T-helper 1 cell (primary cell): ENCODE measurements around the gene ZDHHC12.

Source experiments
- DNase-seq, 5 donors: peaks; one replicate each; pipeline ENCODE4 v3.0.0-alpha.2; 2012 to 2020
- total RNA-seq, 4 donors: gene quantifications; one replicate each; lab custom pipeline; 2026; lab: John Stamatoyannopoulos, UW

Gene ZDHHC12, protein sequence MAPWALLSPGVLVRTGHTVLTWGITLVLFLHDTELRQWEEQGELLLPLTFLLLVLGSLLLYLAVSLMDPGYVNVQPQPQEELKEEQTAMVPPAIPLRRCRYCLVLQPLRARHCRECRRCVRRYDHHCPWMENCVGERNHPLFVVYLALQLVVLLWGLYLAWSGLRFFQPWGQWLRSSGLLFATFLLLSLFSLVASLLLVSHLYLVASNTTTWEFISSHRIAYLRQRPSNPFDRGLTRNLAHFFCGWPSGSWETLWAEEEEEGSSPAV
- 6.7 to 13.8 (median 10.3) reads per million in 4 donors for total RNA-seq

DNA sequence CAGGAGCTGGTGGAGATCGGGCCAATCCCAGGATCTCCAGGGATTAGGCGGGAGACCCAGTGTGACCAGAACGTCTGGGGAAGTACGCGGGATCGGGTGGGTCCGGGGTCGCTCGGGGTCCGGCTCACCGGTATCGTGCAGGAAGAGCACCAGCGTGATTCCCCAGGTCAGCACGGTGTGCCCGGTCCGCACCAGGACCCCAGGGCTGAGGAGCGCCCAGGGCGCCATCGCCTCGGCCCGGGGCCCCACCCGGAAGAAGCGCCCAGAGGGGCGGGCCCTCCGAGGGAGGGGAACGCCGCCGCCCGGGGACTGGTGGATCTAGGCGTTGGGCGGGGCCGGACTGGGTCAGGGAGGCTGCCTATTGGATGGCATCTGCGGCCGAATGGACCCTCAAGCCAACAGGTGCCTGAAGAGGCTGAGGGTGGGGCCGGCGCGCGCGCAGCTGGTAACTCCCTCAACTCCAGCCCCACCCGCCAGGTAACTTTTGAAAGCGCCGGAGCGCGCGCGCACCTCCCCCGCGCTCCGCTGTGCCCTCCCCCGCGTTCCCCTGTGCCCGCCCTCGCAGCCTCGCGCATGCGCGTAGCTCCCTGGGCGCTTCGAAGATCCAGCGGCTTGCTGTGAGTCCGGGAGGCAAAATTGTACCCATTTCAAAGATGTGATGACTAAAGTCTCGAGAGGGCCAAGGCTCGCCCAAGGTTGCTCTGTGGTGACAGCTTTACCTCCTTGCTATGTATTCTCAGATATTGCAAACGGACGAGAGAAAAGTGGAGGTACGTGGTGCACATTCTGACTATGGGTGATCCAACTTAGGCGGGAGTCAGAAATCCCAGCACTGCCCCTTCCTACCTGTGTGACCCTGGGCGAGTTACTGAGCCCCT is at the start of gene ZDHHC12:
Gene ZDHHC12 (minus strand): TSS at position 262 of the 878 bp plus-strand sequence. CDS start 34 bp downstream, at position 228.
- peak; percentile 99 to 100 (median 100) for DNase-seq

DNA sequence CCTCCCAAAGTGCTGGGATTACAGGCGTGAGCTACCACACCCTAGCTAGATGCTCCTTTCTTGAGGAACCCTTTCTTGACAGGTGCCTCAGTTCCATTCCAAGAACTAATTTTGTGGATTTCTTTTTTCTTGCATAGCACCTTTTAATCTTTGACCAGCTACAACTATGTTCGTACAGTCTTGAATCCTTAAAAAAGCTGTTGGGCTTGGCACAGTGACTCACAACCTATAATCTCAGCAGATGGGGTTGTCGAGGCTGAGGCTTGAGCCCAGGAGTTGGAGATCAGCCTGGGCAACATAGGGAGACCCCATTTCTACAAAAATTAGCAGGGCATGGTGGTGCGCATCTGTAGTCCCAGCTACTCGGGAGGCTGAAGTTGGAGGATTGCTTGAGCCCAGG is 49.1 kb upstream of the ZDHHC12 start:
- no peak for DNase-seq

DNA sequence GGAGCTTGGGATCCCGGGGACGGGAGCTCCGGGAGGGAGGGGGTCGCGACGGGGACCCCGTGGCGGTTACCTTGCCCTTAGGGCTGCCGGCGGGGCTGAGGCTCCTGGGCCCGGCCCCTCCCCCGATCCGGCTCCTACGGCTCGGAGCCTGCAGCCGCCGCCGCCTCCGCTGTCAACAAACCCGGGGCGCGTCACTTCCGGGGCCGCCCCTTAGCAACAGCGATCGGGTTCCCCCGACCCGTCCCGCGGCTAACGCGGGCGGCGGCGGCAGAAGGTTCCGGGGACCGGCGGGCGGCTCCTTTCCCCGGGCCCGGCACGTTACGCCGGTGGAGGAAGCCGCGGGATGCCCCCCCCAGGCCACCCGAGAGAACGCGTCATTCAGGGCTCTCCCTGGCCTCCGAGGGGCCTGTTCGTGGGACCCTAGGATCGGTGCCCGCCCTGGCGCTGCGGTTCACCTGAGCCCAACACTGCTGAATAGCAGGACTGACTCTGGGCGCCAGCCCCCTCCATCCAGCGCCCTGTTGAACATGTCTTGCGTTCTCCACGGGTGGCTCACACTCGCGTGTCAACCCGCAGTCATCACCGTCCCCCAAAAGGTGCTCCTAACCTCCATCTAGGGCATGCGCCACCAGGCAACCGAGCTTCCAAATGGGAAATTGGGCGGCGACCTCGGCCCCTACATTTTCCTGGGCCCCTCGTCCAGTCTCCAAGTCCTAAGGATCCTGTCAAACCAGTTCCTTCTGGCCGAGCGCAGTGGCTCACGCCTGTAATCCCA is 48.0 kb upstream of the ZDHHC12 start, which contains the start of gene ZER1:
Gene ZER1 (minus strand): TSS at position 183 of the 775 bp plus-strand sequence. CDS start 16,362 bp downstream, outside the sequence.
- DNase-seq = peak; percentile 81 to 93 (median 91)

DNA sequence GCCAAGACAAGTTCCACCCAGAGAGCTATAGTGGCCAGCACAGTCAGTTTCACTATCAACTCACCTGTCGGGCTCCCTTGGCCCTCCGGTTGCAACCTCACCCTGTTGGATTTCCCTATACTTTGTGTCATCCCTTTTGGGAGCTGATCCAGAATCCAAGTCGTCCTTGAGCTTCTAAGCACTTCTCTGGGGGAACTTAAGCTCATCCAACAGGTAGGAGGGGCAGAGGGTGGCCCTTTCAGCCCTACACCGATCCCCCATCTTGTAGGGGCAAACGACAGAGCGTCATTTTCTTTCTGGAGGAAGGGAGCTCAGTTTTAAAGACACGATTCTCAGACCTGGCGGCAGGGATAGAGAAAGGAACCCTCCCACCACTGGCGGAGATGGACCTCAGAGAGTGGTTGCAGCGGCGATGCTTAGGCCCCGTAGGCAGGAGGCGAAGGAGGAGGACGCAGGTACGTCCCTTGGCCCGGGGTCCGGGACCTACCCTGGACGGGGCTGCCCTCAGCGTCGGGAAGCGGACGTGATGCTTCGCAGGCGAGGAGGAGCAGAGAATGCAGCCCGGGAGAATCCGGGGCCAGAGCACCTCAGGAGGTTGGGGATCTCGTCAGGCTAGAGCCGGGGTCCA is 47.3 kb upstream of the ZDHHC12 start:
- no peak for DNase-seq

DNA sequence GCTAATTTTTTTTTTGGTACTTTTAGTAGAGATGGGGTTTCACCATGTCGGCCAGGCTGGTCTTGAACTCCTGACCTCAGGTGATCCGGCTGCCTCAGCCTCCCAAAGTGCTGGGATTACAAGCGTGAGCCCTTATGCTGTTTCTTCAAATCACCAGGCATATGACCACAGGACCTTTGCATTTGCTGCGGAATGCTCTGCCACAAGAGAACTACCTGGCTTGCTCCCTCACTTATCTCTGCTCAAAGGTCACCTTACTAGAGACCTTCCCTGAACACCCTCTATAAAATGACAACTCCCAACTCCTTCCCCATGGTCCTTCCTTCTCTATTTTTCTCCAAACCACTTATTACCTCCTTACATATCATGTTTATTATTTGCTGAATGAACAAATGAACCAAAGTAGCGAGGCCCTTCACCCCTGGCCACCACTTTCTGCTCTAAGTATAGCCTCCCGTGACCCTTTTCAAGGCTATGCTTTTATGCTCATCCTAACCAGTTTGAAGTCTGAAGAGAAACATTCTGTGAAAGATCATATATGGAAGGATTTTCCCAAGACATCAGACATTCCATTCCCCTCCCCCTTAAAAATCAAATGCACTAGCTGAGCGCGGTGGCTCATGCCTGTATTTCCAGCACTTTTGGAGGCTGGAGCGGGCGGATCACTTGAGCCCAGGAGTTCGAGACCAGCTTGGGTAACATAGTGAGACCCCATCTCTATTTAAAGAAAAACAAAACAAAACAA is 46.5 kb upstream of the ZDHHC12 start:
- no peak for DNase-seq

DNA sequence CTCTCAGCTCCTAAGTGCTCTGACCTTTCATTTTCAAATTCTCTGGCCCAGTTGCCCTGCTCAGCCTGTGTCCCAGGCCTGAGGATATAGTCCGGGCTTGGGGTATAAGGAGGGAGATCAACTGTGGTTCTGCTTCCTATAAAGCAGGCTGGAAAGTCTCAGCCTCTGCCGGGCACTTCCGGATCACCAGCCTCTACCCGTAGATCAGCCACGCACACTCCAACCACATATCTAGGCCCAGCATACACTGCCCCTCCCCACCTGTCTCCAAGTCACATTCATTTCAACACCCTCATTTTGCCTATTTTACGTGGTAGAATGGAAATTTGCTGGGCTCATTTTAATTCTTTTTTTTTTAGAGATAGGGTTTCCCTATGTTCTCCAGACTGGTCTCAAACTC is 44.7 kb upstream of the ZDHHC12 start:
- DNase-seq = no peak

DNA sequence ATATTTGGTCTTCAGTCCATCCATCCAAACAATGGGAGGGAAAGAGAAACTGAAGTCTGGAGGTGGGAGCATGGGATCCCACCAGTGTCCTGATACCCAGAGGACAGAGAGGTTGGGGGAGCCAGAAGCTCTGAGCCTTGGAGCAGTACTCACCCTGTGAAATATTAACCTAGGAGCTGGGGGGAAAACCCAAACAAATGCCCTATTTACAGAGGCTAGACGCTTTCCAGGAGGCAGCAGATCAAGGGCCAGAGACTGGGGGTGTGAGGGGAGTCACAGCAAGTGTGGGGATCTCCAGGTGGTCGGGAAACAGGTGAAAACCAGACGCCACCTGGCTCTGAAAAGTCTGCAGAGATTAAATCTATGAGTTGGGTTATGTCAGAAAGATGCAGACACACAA is 41.6 kb upstream of the ZDHHC12 start:
- no peak for DNase-seq

DNA sequence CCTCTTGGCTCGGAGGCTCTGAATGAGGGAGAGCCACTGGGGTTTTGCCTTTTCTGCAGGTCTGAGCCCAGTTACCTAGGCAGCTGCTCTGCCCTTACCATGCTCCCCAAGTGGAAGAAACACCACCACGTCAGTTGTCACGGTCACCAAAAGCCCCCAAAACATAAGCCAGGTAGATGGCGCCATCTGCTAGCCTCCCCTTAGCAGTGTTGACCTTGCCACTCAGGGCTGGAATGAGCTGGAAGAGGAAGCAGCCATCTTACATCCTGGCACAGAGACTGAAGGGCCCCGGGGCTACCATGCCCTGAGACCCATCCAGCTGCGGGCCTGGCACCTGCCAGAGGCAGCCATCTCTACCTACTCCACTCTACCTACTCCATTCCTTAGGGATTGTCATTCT is 40.4 kb upstream of the ZDHHC12 start:
- no peak for DNase-seq

DNA sequence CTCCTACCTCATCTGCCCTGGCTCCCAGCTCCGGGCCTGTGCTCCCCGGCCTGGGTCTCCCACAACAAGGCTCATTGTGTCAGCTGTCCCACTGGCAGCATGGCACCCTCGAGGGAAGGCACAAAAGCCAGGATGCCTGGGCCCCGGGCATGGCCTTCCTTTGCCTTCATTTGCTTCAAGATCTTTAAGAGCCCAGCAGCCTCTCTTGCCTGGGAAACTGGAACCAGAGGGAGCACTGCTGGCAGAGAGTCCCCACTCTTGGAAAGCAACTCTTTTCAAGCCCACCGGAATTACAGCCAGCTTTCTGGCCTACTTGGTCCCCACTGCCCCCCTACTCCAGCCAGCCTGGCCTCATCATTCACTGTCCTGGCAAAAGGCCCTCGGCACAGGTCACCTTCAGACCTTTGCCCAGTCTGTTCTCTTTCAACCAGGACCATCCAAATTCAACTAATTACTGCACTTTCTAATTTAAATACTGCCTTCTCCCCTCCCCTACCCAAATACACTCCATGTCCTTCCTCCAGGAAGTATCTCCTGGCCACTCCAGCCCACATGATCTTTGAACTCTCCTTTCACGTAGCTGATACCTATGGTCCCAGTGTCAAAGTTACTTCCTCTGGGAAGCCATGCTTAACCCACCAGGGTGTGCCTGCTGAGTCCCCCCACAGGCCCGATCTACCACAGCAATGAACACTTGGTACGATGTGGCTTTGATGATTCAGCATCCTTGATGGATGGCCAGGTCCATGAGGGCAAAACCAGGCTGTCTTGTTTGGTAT is 38.9 kb upstream of the ZDHHC12 start:
- no peak for DNase-seq

DNA sequence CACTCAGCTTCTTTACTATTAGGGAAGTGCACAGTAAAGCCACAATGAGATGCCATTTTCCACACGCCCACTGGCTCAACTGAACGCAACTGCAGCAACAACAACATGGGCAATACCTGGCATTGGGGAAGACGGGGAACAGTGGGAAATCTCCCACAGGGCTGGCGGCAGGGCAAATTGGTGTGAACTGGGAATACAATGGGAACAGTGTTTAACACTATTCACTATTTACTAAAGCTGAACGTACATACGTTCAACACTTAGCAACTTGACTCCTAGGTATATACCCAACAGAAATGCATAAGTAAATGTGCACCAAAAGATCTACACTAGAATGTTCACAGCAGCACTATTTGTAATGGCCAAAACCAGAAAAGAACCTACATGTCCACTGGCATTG is 33.7 kb upstream of the ZDHHC12 start:
- no peak for DNase-seq

DNA sequence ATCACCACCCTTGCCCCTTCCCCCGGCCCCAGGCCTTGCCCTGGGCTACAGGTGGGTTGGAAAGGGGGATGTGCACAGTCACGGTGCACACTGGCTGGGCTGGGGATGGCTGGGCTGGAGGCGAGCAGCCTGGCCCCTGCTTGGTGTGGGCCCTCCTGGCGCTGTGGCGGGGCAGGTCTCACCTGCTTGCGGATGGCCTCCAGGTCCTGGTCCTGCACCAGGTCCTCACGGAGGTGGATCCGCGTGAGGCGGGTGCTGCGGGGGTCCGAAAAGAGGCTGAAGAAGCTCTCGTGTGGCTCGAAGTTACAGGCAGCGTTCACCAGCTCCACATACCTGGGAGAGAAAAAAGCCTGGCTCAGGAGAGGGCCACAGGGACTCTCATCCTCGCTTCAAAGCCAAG is 29.7 kb upstream of the ZDHHC12 start:
- DNase-seq = no peak

DNA sequence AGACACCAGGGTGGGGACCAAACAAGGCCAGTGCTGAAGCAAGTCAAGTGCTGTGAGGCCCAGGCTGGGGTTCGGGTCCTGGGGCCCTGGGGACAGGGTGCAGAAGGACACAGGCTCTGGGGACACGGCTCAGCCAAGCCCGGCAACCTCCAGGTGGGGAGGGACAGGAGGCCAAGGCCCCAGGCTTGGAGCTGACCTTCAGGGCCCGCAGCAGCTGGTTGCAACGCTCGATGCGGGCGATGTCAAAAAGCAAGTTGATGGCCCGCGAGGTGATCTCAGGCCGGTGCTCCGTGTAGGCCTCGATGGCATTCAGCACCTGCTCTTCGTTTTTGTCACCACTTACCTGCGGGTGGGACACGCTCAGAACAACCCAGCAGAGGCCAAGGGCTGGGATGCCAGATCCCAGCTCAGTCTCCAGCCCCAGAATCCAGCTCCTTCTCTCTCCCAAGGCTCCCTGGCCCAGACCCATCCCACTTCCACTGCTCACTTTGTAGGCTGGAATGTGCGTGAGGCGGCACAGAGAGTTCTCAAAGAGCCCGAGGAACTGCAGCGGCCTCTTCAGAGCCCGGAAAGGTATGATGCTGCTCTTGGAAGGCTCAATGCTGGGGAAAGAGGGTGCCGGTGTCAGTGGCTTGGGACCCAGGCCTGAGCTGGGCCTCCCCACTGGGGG is 27.1 kb upstream of the ZDHHC12 start:
- no peak for DNase-seq

DNA sequence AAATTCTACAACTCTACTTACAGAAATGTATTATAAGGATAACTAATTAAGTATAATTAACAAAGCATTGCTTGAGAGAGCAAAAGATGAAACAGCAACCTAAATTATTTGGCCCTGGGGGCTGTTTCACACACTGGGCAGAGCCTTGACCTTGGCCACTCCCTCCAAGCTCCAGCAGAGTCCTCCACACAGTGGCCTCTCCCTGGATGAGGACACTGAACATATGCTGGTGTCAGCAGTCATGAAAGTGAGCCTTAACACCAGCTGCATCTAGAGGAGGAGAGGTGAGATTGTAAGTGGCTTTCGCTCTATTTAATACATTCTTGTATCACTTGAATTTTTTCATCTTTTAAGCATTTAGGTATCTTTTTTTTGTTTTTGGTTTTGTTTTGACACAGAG is 23.3 kb upstream of the ZDHHC12 start:
- no peak for DNase-seq

DNA sequence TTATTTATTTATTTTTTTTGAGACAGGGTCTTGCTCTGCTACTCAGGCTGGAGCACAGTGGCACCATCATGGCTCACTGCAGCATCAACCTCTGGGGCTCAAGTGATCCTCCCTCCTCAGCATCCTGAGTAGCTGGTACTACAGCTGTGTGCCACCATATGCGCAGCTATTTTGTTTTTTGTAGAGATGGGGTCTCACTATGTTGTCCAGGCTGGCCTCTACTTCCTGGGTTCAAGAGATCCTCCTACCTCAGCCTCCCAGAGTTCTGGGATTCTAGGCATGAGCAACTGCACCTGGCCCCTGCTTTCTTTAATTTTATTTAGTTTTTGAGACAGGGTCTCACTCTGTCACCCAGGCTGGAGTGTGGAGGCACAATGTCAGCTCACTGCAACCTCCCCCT is 19.5 kb upstream of the ZDHHC12 start:
- no peak for DNase-seq

DNA sequence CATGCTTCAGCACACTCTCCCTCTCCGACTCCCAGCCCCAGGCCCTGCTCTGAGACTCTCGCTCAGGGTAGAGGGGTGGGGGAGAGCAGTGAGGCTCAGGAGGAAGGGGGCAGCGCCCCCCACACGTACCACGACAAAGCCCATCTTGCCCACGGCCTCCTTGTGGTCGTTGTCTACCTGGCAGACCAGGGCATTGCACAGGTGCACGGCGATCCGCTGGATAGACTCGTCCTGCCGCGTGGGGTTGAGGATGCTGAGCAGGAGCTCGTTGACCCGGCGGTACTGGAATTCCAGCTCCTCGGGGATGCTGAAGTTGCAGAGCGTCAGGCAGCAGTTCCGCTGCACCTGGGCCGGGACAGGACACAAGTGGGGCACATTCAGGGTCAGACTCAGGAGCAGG is 18.5 kb upstream of the ZDHHC12 start:
- no peak for DNase-seq

DNA sequence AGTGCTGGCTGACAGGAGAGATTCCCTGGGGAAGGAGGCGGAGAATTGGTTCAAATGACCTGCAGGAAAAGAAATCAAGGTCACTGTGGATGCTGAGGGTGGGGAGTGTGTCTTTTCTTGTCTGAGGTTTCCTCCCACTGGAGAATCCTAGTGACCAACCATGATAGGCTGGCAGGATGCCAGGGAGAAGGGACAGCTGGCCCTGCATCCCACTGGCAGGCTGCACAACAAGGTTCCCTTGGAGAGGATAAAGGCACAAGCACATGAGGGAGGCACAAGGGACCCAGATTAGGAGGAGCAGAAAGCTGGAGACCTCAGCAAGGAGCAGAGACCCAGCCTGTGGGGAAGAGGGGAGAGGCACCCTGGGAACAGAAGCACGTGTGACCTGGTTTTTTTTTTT is 11.4 kb upstream of the ZDHHC12 start:
- no peak for DNase-seq

DNA sequence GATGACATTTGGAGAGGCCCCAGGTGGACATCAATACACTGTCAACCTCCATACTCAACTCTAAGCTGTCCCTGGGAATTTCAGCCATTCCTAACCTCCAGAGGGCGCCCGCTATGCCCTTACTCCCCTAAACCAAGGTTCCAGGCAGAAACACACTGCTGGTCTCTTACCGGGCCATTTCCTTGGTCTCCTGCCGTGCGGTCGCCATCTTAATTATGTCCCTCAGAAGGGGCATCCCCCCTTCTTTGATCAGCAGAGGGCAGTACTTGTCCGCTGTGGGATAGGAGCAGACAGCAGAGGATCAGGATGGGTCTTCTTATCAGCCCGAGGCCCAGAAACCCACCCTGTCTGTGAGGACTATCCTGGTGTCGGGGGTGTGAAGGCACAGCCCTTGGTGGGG is 9.3 kb upstream of the ZDHHC12 start:
- DNase-seq = no peak

DNA sequence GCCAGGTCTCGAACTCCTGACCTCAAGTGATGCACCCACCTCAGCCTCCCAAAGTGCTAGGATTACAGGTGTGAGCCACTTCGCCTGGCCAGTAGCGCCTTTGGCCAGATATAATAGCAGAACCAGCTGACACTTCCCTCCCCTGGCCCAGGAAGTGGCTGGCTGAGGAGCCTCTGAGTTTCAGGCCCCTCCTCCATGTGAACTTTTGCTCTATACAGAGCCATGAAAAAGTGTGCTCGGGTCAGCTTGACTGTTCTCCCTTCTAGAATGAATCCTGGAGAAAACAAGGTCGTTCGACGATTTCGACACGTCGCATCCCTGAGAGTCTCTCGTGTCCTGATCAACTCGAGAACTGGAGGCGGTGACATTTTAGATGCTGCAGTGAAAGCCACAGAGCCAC is 8.6 kb upstream of the ZDHHC12 start:
- no peak for DNase-seq

DNA sequence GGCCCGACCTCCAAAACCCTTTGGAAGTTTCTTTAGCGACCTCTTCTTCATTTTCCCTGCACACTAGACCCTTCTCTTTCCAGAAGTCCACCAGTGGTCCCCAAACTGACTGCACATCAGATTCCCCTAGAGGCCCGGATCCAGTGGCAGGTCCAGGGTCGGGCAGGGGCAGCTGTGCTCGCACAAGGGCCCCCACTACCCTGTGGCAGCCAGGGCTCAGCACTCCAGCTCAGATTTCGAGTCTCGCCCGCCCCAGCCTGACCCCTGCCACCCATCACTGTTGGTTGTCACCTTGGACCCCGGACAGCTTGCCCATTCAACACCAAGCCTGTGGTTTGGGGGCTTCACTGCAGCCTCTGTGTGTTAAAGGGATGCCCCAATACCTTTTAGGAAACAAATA is 7.8 kb upstream of the ZDHHC12 start:
- no peak for DNase-seq

DNA sequence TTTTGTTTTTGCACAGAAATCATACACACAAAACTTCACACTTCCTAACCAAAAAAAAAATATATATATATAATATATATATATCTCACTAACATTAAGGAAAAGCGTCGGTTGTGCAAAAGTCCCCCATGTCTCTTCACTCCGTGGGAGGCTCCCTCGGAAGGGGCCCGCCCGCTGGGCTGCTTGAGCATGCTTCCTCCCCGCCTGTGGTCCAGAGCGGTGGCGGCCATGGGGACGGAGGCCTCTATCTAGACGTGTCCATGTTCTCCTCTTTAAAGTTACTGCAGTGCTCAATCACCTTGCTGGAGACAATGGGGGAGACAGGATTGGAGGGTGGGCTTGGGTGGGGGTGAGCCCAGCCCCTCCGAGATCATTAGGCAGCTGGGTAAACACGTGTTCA is 7.2 kb upstream of the ZDHHC12 start:
- DNase-seq = no peak
